HepG2 (cell line): ENCODE data around the gene CENPB. TPM values are rescaled to one million over a fixed set of nuclear protein-coding genes. Genes with fewer than 3 reads are reported as not detected.

Experiments
- EP300 ChIP-seq, 3 experiments: sonication (generic) in 1 of 3; formaldehyde crosslinking in 1 of 3; IDR thresholded peaks; 2 replicates each; pipeline versions ENCODE4 v1.5.1 to v1.6.1; 2011 to 2020; ENCODE audit warnings: low read depth in 2 of 3, low read length in 2 of 3, borderline replicate concordance in 1 of 3, improper control_type of control experiment in 1 of 3, mild to moderate bottlenecking in 1 of 3, missing genetic modification reagents in 1 of 3, moderate library complexity in 1 of 3
- PCBP1 ChIP-seq: fragments of 200-400 bp; formaldehyde crosslinking; IDR thresholded peaks from 2 replicates; pipeline ENCODE4 v1.6.1; 2017; ENCODE audit warnings: mild to moderate bottlenecking, low read depth, low read length, borderline replicate concordance
- RCOR2 ChIP-seq: IDR thresholded peaks from 2 replicates; pipeline ENCODE4 v1.6.1; 2016; ENCODE audit warnings: missing biosample characterization, missing genetic modification reagents
- RXRA ChIP-seq: sonication (generic); formaldehyde crosslinking; IDR thresholded peaks from 2 replicates; pipeline ENCODE4 v1.5.1; 2020; ENCODE audit warnings: missing genetic modification reagents
- SALL1 ChIP-seq: sonication (generic); formaldehyde crosslinking; IDR thresholded peaks from 2 replicates; pipeline ENCODE4 v1.8.0; 2022; ENCODE audit warnings: mild to moderate bottlenecking, missing genetic modification reagents
- TCF7L2 ChIP-seq: IDR thresholded peaks from 2 replicates; pipeline ENCODE4 v1.6.1; 2011; ENCODE audit warnings: mild to moderate bottlenecking, low read depth, low read length, moderate library complexity
- ZKSCAN8 ChIP-seq: IDR thresholded peaks from 2 replicates; pipeline ENCODE4 v1.6.1; 2016; ENCODE audit warnings: borderline replicate concordance, missing genetic modification reagents, missing compliant biosample characterization
- ZMYM3 ChIP-seq: sonication (generic); formaldehyde crosslinking; IDR thresholded peaks from 2 replicates; pipeline ENCODE4 v1.5.1; 2020; ENCODE audit warnings: mild to moderate bottlenecking, missing genetic modification reagents
- ZNF33B ChIP-seq: sonication (generic); formaldehyde crosslinking; IDR thresholded peaks from 2 replicates; pipeline ENCODE4 v1.5.1; 2020; ENCODE audit warnings: mild to moderate bottlenecking, missing genetic modification reagents
- ZNF713 ChIP-seq: sonication (generic); formaldehyde crosslinking; IDR thresholded peaks from 2 replicates; pipeline ENCODE4 v1.4.0; 2020; ENCODE audit warnings: mild to moderate bottlenecking, missing genetic modification reagents
- ZNF720 ChIP-seq: sonication (generic); formaldehyde crosslinking; IDR thresholded peaks from 2 replicates; pipeline ENCODE4 v1.4.0; 2020; ENCODE audit warnings: missing genetic modification reagents
- ZNF747 ChIP-seq: sonication (generic); formaldehyde crosslinking; IDR thresholded peaks from 2 replicates; pipeline ENCODE4 v1.8.1; 2023; ENCODE audit warnings: missing genetic modification reagents, mild to moderate bottlenecking, borderline replicate concordance
- ZNF780A ChIP-seq: sonication (generic); formaldehyde crosslinking; IDR thresholded peaks from 2 replicates; pipeline ENCODE4 v1.8.0; 2022; ENCODE audit warnings: mild to moderate bottlenecking, missing genetic modification reagents, moderate library complexity
- ZNF891 ChIP-seq: sonication (generic); formaldehyde crosslinking; IDR thresholded peaks from 2 replicates; pipeline ENCODE4 v1.5.0; 2020; ENCODE audit warnings: mild to moderate bottlenecking, missing genetic modification reagents
- polyA plus RNA-seq, 8 experiments: library from polyadenylated mRNA; depleted of rRNA in 3 of 8; stranded (reverse) in 7 of 8; unstranded in 1 of 8; fragments of >200 nt; fragmentation: Illumina TruSeq in 4 of 8; extraction: Trizol in 4 of 8; gene quantifications; 2 replicates each; pipeline versions ENCODE4 v1.2.1 to v1.2.3, GENCODE V29; 2011 to 2016; ENCODE audit warnings: low read depth in 4 of 8, missing spikeins in 1 of 8, mixed read lengths in 1 of 8; ENCODE audit not compliant: insufficient read depth in 1 of 8
- total RNA-seq, 5 experiments: library from RNA; depleted of rRNA; stranded (reverse); fragments of >200 nt; fragmentation: Illumina TruSeq; extraction: Trizol; gene quantifications; 2 replicates each; pipeline ENCODE4 v1.2.3, GENCODE V29; 2016; ENCODE audit warnings: low read depth in 1 of 5
- TF ChIP-seq, protein P1 (sequence below): sonication (generic); IDR thresholded peaks from 2 replicates; pipeline ENCODE4 v1.6.1; 2016; ENCODE audit warnings: low read depth, borderline replicate concordance
- TF ChIP-seq, protein P2 (sequence below): IDR thresholded peaks from 2 replicates; pipeline ENCODE4 v1.6.1; 2016; ENCODE audit warnings: mild to moderate bottlenecking
- TF ChIP-seq, protein P3 (sequence below): sonication (generic); formaldehyde crosslinking; IDR thresholded peaks from 2 replicates; pipeline ENCODE4 v1.4.0; 2020; ENCODE audit warnings: missing genetic modification reagents, borderline replicate concordance
- TF ChIP-seq, protein P4 (sequence below): sonication (generic); formaldehyde crosslinking; IDR thresholded peaks from 2 replicates; pipeline ENCODE4 v1.4.0; 2020; ENCODE audit warnings: mild to moderate bottlenecking, missing genetic modification reagents

CENPB gene
- total and polyA plus RNA-seq, 2 of the 13 experiments (the other 11 are each of a cell fraction or from before 2014, with no cell fraction given): 10.4 to 54.5 TPM

DNA sequence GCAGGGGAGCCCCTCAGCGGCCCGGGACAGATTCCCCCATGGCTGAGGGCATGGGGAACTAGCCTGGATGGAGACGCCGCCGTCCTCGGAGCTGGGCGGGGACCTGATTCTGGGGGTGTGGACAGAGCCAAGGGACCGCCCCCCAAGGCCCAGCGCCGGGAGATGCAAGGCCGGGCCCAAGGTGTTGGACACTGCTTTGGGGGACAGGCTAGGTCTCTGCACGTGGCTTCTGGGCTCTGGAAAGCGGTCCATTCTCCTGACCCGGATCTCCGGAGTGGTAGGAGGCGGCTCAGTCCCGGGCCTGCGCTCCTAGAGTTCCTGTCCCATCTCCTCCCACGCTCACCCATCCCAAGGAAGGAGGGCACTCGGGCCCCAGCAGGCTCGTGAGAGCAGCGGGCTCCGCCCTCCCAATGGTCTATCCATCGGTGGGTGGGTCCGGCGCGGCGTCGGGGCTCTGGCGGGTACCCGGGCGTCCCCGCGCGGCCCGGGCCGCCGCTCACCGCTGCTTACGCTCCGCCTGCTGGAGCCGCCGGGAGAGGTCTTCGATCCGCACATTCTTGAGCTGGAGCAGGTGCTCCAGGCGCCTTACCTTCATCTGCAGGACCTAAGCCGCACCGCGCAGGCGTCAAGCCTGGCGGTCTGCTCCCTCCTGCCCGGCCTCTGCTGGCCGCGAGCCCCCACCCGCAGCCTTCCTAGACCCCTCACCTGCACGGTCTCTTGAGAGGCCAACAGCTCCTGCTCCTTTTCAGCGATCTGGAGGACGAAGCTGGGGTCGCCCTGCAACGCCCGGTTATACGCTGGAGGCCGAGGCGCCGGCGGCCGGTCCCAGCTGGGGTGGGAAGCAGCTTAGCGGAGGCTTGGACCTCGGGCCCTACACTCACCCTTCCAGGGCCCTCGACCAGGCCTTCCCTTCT lies 8.6 kb downstream of the CENPB start (continued):
- TF ChIP-seq ZNF891 (CRISPR knock-in tag): no peak
- TF ChIP-seq ZNF33B (CRISPR knock-in tag): 0 out of 2 replicates have a peak, but pooled peaks have one; percentile 26
- TF ChIP-seq ZNF780A (CRISPR knock-in tag): no peak
- TF ChIP-seq RXRA (CRISPR knock-in tag): no peak
- TF ChIP-seq ZNF747 (CRISPR knock-in tag): no peak
- TF ChIP-seq, protein P1, sequence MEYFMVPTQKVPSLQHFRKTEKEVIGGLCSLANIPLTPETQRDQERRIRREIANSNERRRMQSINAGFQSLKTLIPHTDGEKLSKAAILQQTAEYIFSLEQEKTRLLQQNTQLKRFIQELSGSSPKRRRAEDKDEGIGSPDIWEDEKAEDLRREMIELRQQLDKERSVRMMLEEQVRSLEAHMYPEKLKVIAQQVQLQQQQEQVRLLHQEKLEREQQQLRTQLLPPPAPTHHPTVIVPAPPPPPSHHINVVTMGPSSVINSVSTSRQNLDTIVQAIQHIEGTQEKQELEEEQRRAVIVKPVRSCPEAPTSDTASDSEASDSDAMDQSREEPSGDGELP: no peak; the same call in 1 of the 2 replicates
- no peak for TF ChIP-seq ZKSCAN8 (CRISPR knock-in tag)
- TF ChIP-seq TCF7L2: no peak
- TF ChIP-seq, protein P2, sequence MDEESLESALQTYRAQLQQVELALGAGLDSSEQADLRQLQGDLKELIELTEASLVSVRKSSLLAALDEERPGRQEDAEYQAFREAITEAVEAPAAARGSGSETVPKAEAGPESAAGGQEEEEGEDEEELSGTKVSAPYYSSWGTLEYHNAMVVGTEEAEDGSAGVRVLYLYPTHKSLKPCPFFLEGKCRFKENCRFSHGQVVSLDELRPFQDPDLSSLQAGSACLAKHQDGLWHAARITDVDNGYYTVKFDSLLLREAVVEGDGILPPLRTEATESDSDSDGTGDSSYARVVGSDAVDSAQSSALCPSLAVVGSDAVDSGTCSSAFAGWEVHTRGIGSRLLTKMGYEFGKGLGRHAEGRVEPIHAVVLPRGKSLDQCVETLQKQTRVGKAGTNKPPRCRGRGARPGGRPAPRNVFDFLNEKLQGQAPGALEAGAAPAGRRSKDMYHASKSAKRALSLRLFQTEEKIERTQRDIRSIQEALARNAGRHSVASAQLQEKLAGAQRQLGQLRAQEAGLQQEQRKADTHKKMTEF (CRISPR knock-in tag): no peak
- TF ChIP-seq RCOR2 (CRISPR knock-in tag): no peak
- TF ChIP-seq ZMYM3 (CRISPR knock-in tag): no peak
- 0 out of 2 replicates have a peak, but pooled peaks have one; percentile 80 for TF ChIP-seq ZNF720 (CRISPR knock-in tag)
- 0 out of 2 replicates have a peak, but pooled peaks have one; percentile 32 for TF ChIP-seq PCBP1
- TF ChIP-seq, protein P3, sequence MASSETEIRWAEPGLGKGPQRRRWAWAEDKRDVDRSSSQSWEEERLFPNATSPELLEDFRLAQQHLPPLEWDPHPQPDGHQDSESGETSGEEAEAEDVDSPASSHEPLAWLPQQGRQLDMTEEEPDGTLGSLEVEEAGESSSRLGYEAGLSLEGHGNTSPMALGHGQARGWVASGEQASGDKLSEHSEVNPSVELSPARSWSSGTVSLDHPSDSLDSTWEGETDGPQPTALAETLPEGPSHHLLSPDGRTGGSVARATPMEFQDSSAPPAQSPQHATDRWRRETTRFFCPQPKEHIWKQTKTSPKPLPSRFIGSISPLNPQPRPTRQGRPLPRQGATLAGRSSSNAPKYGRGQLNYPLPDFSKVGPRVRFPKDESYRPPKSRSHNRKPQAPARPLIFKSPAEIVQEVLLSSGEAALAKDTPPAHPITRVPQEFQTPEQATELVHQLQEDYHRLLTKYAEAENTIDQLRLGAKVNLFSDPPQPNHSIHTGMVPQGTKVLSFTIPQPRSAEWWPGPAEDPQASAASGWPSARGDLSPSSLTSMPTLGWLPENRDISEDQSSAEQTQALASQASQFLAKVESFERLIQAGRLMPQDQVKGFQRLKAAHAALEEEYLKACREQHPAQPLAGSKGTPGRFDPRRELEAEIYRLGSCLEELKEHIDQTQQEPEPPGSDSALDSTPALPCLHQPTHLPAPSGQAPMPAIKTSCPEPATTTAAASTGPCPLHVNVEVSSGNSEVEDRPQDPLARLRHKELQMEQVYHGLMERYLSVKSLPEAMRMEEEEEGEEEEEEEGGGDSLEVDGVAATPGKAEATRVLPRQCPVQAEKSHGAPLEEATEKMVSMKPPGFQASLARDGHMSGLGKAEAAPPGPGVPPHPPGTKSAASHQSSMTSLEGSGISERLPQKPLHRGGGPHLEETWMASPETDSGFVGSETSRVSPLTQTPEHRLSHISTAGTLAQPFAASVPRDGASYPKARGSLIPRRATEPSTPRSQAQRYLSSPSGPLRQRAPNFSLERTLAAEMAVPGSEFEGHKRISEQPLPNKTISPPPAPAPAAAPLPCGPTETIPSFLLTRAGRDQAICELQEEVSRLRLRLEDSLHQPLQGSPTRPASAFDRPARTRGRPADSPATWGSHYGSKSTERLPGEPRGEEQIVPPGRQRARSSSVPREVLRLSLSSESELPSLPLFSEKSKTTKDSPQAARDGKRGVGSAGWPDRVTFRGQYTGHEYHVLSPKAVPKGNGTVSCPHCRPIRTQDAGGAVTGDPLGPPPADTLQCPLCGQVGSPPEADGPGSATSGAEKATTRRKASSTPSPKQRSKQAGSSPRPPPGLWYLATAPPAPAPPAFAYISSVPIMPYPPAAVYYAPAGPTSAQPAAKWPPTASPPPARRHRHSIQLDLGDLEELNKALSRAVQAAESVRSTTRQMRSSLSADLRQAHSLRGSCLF (CRISPR knock-in tag): no peak
- peak; percentile 61; the same call in 1 of the 2 replicates for TF ChIP-seq ZNF713 (CRISPR knock-in tag)
- no peak; the same call in none of the 2 replicates for TF ChIP-seq SALL1
- no peak for TF ChIP-seq EP300 (IDR thresholded peaks at IDR 0.05; ENCODE audit: low read depth in 2 of 2, low read length in 2 of 2)
- TF ChIP-seq EP300 (CRISPR knock-in tag; IDR thresholded peaks at IDR 0.05; ENCODE audit: borderline replicate concordance): no peak
- TF ChIP-seq, protein P4, sequence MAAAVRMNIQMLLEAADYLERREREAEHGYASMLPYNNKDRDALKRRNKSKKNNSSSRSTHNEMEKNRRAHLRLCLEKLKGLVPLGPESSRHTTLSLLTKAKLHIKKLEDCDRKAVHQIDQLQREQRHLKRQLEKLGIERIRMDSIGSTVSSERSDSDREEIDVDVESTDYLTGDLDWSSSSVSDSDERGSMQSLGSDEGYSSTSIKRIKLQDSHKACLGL (CRISPR knock-in tag): peak; percentile 43
